Chondrocyte (in vitro differentiated cells): ENCODE data around the gene COASY. TPM values are rescaled to one million over a fixed set of nuclear protein-coding genes. Genes with fewer than 3 reads are reported as not detected.
"Not testable (repeated sequence)": the region's sequence is repeated elsewhere in the genome, so short reads cannot be mapped to it uniquely, and the experiment has no call there.

Experiments used
- DNase-seq: peaks from one replicate; pipeline ENCODE4 v3.0.0; 2021; ENCODE audit warnings: mixed read lengths, low spot score
- H3K27ac Mint-ChIP-seq: one replicate; pipeline ENCODE4 v1.8.0; 2021; ENCODE audit warnings: mild to moderate bottlenecking, moderate library complexity, mixed read lengths; ENCODE audit not compliant: unreplicated experiment
- H3K27me3 Mint-ChIP-seq: 2 replicates; pipeline ENCODE4 v1.8.0; 2021; ENCODE audit warnings: low read depth, mixed read lengths
- H3K36me3 Mint-ChIP-seq: 2 replicates; pipeline ENCODE4 v1.8.0; 2021; ENCODE audit warnings: low read depth, mixed read lengths
- H3K4me1 Mint-ChIP-seq: 2 replicates; pipeline ENCODE4 v1.8.0; 2021; ENCODE audit warnings: low read depth, mild to moderate bottlenecking, mixed read lengths
- H3K4me3 Mint-ChIP-seq: one replicate; pipeline ENCODE4 v1.8.0; 2021; ENCODE audit warnings: mild to moderate bottlenecking, moderate library complexity, mixed read lengths; ENCODE audit not compliant: unreplicated experiment
- H3K9me3 Mint-ChIP-seq: 2 replicates; pipeline ENCODE4 v1.8.0; 2021; ENCODE audit warnings: low read depth, mixed read lengths
- CTCF ChIP-seq: fragments of 200-600 bp; sonication (generic); IDR thresholded peaks from 2 replicates; pipeline ENCODE4 v1.5.0; 2021; ENCODE audit warnings: antibody characterized with exemption, mild to moderate bottlenecking, moderate library complexity
- total RNA-seq: library from RNA; stranded (reverse); gene quantifications from 3 replicates; pipeline ENCODE4 v1.2.1, GENCODE V29; 2021

The COASY gene
- total RNA-seq, 1 donor from 2014 or later = 31.2 TPM

DNA sequence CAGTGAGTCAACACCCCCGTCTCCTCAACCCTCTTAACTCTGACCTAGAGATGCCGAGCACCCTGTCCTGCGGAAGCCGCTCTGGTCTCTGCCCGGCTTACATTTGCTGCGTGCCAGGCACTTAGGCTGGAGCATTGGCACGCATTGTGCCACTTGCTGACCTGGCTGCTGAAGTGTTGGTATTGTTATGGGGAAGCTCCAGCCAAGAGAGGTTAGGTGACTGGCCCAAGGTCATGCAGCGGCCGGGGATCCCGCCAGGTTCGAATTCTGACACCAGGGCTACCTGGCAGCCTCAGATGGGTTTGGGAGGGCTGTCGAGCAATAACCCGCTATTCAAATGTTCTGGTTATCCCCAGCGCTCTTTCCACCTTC lies 14.3 kb upstream of the COASY start:
- peaks cover 3% of the 10 kb centered on the region for H3K36me3 Mint-ChIP-seq
- no peak overlapping the region for H3K27ac Mint-ChIP-seq
- H3K4me1 Mint-ChIP-seq = peaks cover 5% of the 10 kb centered on the region
- no peak for DNase-seq
- H3K4me3 Mint-ChIP-seq = no peak overlapping the region
- no peaks in the 10 kb centered on the region for H3K9me3 Mint-ChIP-seq
- no peak for TF ChIP-seq CTCF
- H3K27me3 Mint-ChIP-seq = no peaks in the 10 kb centered on the region

DNA sequence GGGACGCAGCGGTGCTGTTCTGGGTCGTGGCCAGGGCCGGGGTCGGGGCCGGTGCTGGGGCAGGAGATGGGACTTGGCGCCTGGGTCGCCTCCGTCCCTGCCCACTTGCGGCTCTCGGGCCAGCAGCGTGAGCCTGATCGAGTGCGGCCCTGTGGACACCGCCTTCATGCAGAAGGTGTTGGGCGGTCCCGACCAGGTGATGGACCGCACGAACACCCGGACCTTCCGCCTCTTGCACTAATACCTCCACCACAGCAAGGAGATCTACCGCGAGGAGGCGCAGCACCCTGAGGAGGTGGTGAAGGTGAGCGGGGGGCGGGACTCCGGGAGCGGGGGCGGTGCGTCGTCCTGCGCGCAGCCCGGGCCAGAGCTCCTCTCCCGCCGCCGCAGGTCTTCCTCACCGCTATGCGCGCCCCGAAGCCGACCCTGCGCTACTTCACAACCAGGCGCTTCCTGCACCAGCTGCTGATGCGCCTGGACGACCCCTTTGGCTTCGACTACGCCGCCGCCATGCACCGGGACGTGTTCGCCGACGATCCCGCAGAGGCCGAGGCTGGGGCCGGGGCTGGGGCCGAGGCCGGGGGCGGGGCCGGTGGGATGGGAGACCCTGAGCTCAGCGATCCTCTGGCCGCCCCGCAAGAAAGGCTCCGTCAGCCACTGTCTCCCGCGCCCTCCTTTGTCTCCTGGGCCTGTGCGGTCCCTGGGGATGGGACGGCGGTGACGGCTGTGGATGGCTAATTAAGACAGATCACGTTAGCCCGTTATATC lies 13.7 kb upstream of the COASY start:
- Mint-ChIP-seq H3K4me3 (no peak overlapping the region), H3K27me3 (no peaks in the 10 kb centered on the region), H3K4me1 (peaks cover 6% of the 10 kb centered on the region), H3K9me3 (no peaks in the 10 kb centered on the region), H3K36me3 (peaks cover 3% of the 10 kb centered on the region), H3K27ac (no peak overlapping the region)
- no peak for DNase-seq
- TF ChIP-seq CTCF = peak; percentile 53

DNA sequence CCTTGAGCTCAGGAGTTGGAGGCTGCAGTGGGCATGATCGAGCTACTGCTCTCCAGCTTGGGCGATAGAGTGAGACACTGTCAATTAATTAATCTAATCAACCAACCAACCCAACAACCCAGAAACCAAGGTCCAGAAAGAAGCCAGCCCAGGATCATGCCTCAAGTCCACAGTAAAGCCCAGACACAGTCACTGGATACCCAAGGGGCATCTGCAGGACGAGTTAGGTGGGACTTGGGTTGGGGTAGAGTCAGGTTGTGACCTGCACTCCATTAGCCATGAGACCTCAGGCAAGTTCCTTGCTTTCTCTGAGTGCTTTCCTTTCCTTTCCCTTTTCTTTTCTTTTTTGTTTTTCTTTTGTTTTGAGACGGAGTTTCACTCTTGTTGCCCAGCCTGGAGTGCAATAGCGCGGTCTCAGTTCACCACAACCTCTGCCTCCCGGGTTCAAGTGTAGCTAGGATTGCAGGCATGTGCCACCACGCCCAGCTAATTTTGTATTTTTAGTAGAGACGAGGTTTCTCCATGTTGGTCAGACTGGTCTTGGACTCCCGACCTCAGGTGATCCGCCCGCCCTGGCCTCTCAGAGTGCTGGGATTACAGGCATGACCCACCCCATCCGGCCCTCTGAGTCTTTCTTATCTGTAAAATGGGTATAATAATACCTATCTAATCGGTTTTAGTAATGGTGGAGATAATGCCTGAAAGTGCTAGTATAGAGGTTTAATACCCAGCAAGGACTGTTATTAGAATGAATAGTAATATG lies 12.8 kb upstream of the COASY start:
- H3K4me3 Mint-ChIP-seq = no peak overlapping the region
- no peak for DNase-seq
- no peaks in the 10 kb centered on the region for H3K27me3 Mint-ChIP-seq
- no peak for TF ChIP-seq CTCF
- peaks cover 2% of the 10 kb centered on the region for H3K36me3 Mint-ChIP-seq
- H3K9me3 Mint-ChIP-seq = no peaks in the 10 kb centered on the region
- H3K27ac Mint-ChIP-seq = no peak overlapping the region
- peaks cover 12% of the 10 kb centered on the region for H3K4me1 Mint-ChIP-seq

DNA sequence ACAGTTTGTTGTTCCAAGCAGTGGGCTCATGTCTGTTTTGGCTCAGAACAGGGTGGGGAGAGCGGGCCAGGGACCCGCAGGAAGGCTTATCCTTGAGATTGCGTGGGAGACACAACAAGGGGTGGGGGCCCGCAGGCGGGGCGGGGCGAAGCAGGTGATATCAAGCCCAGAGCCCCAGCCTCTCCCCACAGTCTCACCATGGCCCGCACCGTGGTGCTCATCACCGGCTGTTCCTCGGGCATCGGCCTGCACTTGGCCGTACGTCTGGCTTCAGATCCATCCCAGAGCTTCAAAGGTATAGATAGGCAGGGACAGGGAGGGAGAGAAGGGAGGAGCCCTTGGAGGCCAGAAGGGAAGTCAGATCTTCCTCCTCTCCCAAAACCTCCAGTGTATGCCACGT lies 9.2 kb upstream of the COASY start, which contains the start of gene HSD17B1:
Gene HSD17B1, plus strand, starts transcription at position 188 of the 400 bp plus-strand sequence. Its CDS starts 11 bp downstream, at position 199.
- H3K27me3 Mint-ChIP-seq, H3K9me3 Mint-ChIP-seq, DNase-seq, H3K36me3 Mint-ChIP-seq: not testable (repeated sequence)
- H3K4me1 Mint-ChIP-seq = peaks cover 35% of the 10 kb centered on the region
- H3K27ac Mint-ChIP-seq = peak within 1 kb of the TSS; percentile 54
- H3K4me3 Mint-ChIP-seq = peak within 1 kb of the TSS; percentile 88

DNA sequence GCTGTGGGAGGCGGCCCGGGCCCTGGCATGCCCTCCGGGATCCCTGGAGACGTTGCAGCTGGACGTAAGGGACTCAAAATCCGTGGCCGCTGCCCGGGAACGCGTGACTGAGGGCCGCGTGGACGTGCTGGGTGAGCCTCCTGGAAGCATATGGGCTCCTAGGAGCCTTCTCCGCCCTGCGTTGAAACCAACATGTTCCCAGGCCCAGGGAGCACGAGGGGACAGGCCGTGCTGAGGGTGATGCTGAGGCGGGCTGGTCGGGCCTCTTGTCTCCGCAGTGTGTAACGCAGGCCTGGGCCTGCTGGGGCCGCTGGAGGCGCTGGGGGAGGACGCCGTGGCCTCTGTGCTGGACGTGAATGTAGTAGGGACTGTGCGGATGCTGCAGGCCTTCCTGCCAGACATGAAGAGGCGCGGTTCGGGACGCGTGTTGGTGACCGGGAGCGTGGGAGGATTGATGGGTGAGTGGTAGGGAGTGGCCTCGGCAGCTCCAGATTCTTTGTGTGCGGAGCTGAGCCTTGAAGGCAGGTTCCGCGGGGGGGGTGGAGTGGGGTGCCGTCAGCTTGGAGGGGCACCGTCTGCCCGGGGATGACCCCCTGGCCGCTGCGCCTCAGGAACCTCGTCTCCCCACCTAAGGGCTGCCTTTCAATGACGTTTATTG lies 8.7 kb upstream of the COASY start:
- TF ChIP-seq CTCF = no peak
- peak overlapping the region; percentile 12 for H3K27ac Mint-ChIP-seq

More for the DNA sequence above, 8.7 kb upstream of the COASY start:
- Mint-ChIP-seq H3K9me3 (no peaks in the 10 kb centered on the region), H3K27me3 (no peaks in the 10 kb centered on the region), H3K4me3 (peak overlapping the region; percentile 88), H3K4me1 (peaks cover 35% of the 10 kb centered on the region), H3K36me3 (no peaks in the 10 kb centered on the region)
- no peak for DNase-seq
